Karpas-422 (cell line): Measurements from ENCODE around the gene SLC9B1. TPM values are rescaled to one million over a fixed set of nuclear protein-coding genes. Genes with fewer than 3 reads are reported as not detected.

Experiments
- DNase-seq: peaks from one replicate; pipeline ENCODE4 v3.0.0-alpha.2; 2015
- H2AFZ ChIP-seq: fragments of 200-600 bp; sonication (generic); 2 replicates; pipeline ENCODE4 v1.6.1; 2014; ENCODE audit warnings: antibody characterized with exemption, low read length, mixed read lengths
- H3K27ac ChIP-seq: fragments of 200-600 bp; sonication (generic); 2 replicates; pipeline ENCODE4 v1.5.1; 2014; ENCODE audit warnings: mild to moderate bottlenecking, low read length, moderate library complexity
- H3K27me3 ChIP-seq: fragments of 200-600 bp; sonication (generic); 2 replicates; pipeline ENCODE4 v1.6.1; 2014; ENCODE audit warnings: low read length, mixed read lengths
- H3K36me3 ChIP-seq: fragments of 200-600 bp; sonication (generic); 2 replicates; pipeline ENCODE4 v1.6.1; 2014; ENCODE audit warnings: low read length, mixed read lengths; ENCODE audit not compliant: insufficient read depth
- H3K4me1 ChIP-seq: fragments of 200-600 bp; sonication (generic); 2 replicates; pipeline ENCODE4 v1.6.1; 2014; ENCODE audit warnings: mild to moderate bottlenecking, low read length, mixed read lengths
- H3K4me2 ChIP-seq: fragments of 200-600 bp; sonication (generic); 2 replicates; pipeline ENCODE4 v1.6.1; 2014; ENCODE audit warnings: low read length, low read depth, mild to moderate bottlenecking; ENCODE audit not compliant: poor library complexity, severe bottlenecking
- H3K4me3 ChIP-seq: fragments of 200-600 bp; sonication (generic); 2 replicates; pipeline ENCODE4 v1.5.1; 2014; ENCODE audit warnings: mild to moderate bottlenecking, antibody characterized with exemption, low read length, mixed read lengths
- H3K79me2 ChIP-seq: fragments of 200-600 bp; sonication (generic); 2 replicates; pipeline ENCODE4 v1.6.1; 2014; ENCODE audit warnings: mild to moderate bottlenecking, low read length, mixed read lengths
- H3K9ac ChIP-seq: fragments of 200-600 bp; sonication (generic); 2 replicates; pipeline ENCODE4 v1.6.0; 2014; ENCODE audit warnings: low read length
- H3K9me2 ChIP-seq: fragments of 200-600 bp; sonication (generic), shearing (Covaris generic); replicated peaks from 2 replicates; pipeline ENCODE4 v1.6.0; 2014; ENCODE audit warnings: mild to moderate bottlenecking, low read length, moderate library complexity; ENCODE audit not compliant: insufficient read depth
- H3K9me3 ChIP-seq: fragments of 300-700, 200-600 bp; sonication (generic); 2 replicates; pipeline ENCODE4 v1.6.1; 2014; ENCODE audit warnings: low read length, mixed read lengths
- H4K20me1 ChIP-seq: fragments of 200-600 bp; sonication (generic); 2 replicates; pipeline ENCODE4 v1.6.1; 2014; ENCODE audit warnings: mild to moderate bottlenecking, antibody characterized with exemption, low read length, low read depth; ENCODE audit not compliant: insufficient read depth
- total RNA-seq: library from RNA; depleted of rRNA; stranded (reverse); fragments of >200 nt; shearing (Covaris generic); gene quantifications from 2 replicates; pipeline ENCODE4 v1.2.3, GENCODE V29; 2014; ENCODE audit warnings: low replicate concordance

The SLC9B1 gene
- total RNA-seq, 1 experiment from 2014 or later: 1.4 TPM

GRCh38 chr4:103021120-103021519 lies 1.6 kb upstream of the SLC9B1 start:
- H3K36me3 ChIP-seq: peaks cover 9% of the 10 kb centered on the region; the same call in 1 of the 2 replicates
- H3K9ac ChIP-seq: no peak overlapping the region
- H3K27me3 ChIP-seq: no peaks in the 10 kb centered on the region
- no peak overlapping the region for H3K4me3 ChIP-seq
- no peaks in the 10 kb centered on the region for H3K9me2 ChIP-seq
- no peaks in the 10 kb centered on the region for H3K9me3 ChIP-seq
- H3K79me2 ChIP-seq: no peaks in the 10 kb centered on the region
- H3K27ac ChIP-seq: no peak overlapping the region
- peak; percentile 27 for DNase-seq
- H3K4me2 ChIP-seq: no peak overlapping the region
- no peak overlapping the region for H2AFZ ChIP-seq
- no peaks in the 10 kb centered on the region for H4K20me1 ChIP-seq
- H3K4me1 ChIP-seq: peaks cover 31% of the 10 kb centered on the region

GRCh38 chr4:103018391-103019307 lies 856 bp downstream of the SLC9B1 start:
- H3K27ac ChIP-seq: peak overlapping the region; percentile 64
- H2AFZ ChIP-seq: 0 out of 2 replicates have a peak overlapping the region, but pooled peaks have one; percentile 19
- peak; percentile 63 for DNase-seq
- H3K79me2 ChIP-seq: no peaks in the 10 kb centered on the region
- no peaks in the 10 kb centered on the region for H3K36me3 ChIP-seq
- peak overlapping the region; percentile 84 for H3K9ac ChIP-seq
- peak overlapping the region; percentile 76 for H3K4me3 ChIP-seq
- H3K4me2 ChIP-seq: peak overlapping the region; percentile 87
- peaks cover 31% of the 10 kb centered on the region for H3K4me1 ChIP-seq
- H3K9me2 ChIP-seq: no peaks in the 10 kb centered on the region
- H3K9me3 ChIP-seq: no peaks in the 10 kb centered on the region
- H4K20me1 ChIP-seq: no peaks in the 10 kb centered on the region
- no peaks in the 10 kb centered on the region for H3K27me3 ChIP-seq

- no peaks in the 10 kb centered on the region for H3K9me3 ChIP-seq
- H3K79me2 ChIP-seq: no peaks in the 10 kb centered on the region
- no peak overlapping the region for H3K4me2 ChIP-seq
- H3K9ac ChIP-seq: no peak overlapping the region
- no peak overlapping the region for H2AFZ ChIP-seq
- H3K4me3 ChIP-seq: no peak overlapping the region
- no peak for DNase-seq
- no peaks in the 10 kb centered on the region for H3K36me3 ChIP-seq
- H3K9me2 ChIP-seq: no peaks in the 10 kb centered on the region
- H3K27me3 ChIP-seq: no peaks in the 10 kb centered on the region
- H4K20me1 ChIP-seq: no peaks in the 10 kb centered on the region
- H3K4me1 ChIP-seq: no peaks in the 10 kb centered on the region
- no peak overlapping the region for H3K27ac ChIP-seq
Measured at GRCh38 chr4:103012551-103012950, 7.0 kb downstream of the SLC9B1 start.

GRCh38 chr4:103012060-103012459 lies 7.4 kb downstream of the SLC9B1 start:
- H3K9me2 ChIP-seq: no peaks in the 10 kb centered on the region
- H3K4me1 ChIP-seq: no peaks in the 10 kb centered on the region
- H3K36me3 ChIP-seq: no peaks in the 10 kb centered on the region
- H4K20me1 ChIP-seq: no peaks in the 10 kb centered on the region
- no peak overlapping the region for H3K27ac ChIP-seq
- no peaks in the 10 kb centered on the region for H3K79me2 ChIP-seq
- H3K9ac ChIP-seq: no peak overlapping the region
- DNase-seq: no peak
- H3K4me3 ChIP-seq: no peak overlapping the region
- no peak overlapping the region for H3K4me2 ChIP-seq
- no peaks in the 10 kb centered on the region for H3K9me3 ChIP-seq
- no peak overlapping the region for H2AFZ ChIP-seq
- H3K27me3 ChIP-seq: no peaks in the 10 kb centered on the region

- H3K9ac ChIP-seq: no peak overlapping the region
- no peaks in the 10 kb centered on the region for H4K20me1 ChIP-seq
- H3K27me3 ChIP-seq: no peaks in the 10 kb centered on the region
- no peaks in the 10 kb centered on the region for H3K79me2 ChIP-seq
- H2AFZ ChIP-seq: no peak overlapping the region
- no peak overlapping the region for H3K27ac ChIP-seq
- H3K36me3 ChIP-seq: no peaks in the 10 kb centered on the region
- no peaks in the 10 kb centered on the region for H3K4me1 ChIP-seq
- no peak overlapping the region for H3K4me3 ChIP-seq
- H3K4me2 ChIP-seq: no peak overlapping the region
- no peaks in the 10 kb centered on the region for H3K9me3 ChIP-seq
- no peaks in the 10 kb centered on the region for H3K9me2 ChIP-seq
- DNase-seq: no peak
Measured at GRCh38 chr4:103011378-103012025, 8.0 kb downstream of the SLC9B1 start.

GRCh38 chr4:103010804-103011203 lies 8.7 kb downstream of the SLC9B1 start:
- Histone ChIP-seq H3K4me3 (no peak overlapping the region), H3K9me2 (no peaks in the 10 kb centered on the region), H3K27ac (no peak overlapping the region), H2AFZ (no peak overlapping the region), H3K9ac (no peak overlapping the region), H3K9me3 (no peaks in the 10 kb centered on the region), H3K27me3 (no peaks in the 10 kb centered on the region), H3K4me2 (no peak overlapping the region), H3K4me1 (no peaks in the 10 kb centered on the region), H3K36me3 (no peaks in the 10 kb centered on the region), H3K79me2 (no peaks in the 10 kb centered on the region), H4K20me1 (no peaks in the 10 kb centered on the region)
- DNase-seq: no peak

- Histone ChIP-seq H3K4me1 (no peaks in the 10 kb centered on the region), H3K9me2 (no peaks in the 10 kb centered on the region), H3K27me3 (no peaks in the 10 kb centered on the region), H3K27ac (no peak overlapping the region), H3K4me3 (no peak overlapping the region), H4K20me1 (no peaks in the 10 kb centered on the region), H3K9me3 (no peaks in the 10 kb centered on the region), H3K4me2 (no peak overlapping the region), H3K79me2 (no peaks in the 10 kb centered on the region), H3K36me3 (no peaks in the 10 kb centered on the region), H3K9ac (no peak overlapping the region), H2AFZ (no peak overlapping the region)
- DNase-seq: peak; percentile 85
Measured at GRCh38 chr4:103008875-103009729, 10.4 kb downstream of the SLC9B1 start.
